Left ventricle myocardium inferior (tissue), 1 donor: Measurements from ENCODE around the gene STH. TPM values are rescaled to one million over a fixed set of nuclear protein-coding genes. Genes with fewer than 3 reads are reported as not detected.
"Not testable (repeated sequence)": the region's sequence is repeated elsewhere in the genome, so short reads cannot be mapped to it uniquely, and the experiment has no call there.

Experiments used
- DNase-seq: peaks from one replicate; pipeline ENCODE4 v3.0.0-alpha.2; 2020
- H3K27ac ChIP-seq: fragments of 200-600 bp; replicated peaks from 2 replicates; pipeline ENCODE4 v1.8.0; 2021
- H3K27me3 ChIP-seq: fragments of 200-600 bp; 2 replicates; pipeline ENCODE4 v1.8.0; 2021; ENCODE audit warnings: low read depth
- H3K36me3 ChIP-seq: fragments of 200-600 bp; 2 replicates; pipeline ENCODE4 v1.8.0; 2021
- H3K4me1 ChIP-seq: fragments of 200-600 bp; 2 replicates; pipeline ENCODE4 v1.8.0; 2021
- H3K4me3 ChIP-seq: fragments of 200-600 bp; 2 replicates; pipeline ENCODE4 v1.8.0; 2021; ENCODE audit warnings: mild to moderate bottlenecking, moderate library complexity
- H3K9me3 ChIP-seq: fragments of 200-600 bp; replicated peaks from 2 replicates; pipeline ENCODE4 v1.8.0; 2021
- intact Hi-C: fragments of 100-400 bp; cut with micrococcal nuclease; formaldehyde crosslinking; loops from one replicate; pipeline ENCODE4 v1.11.0; 2022
- total RNA-seq: library from RNA; stranded (reverse); fragmentation: NEBNext Ultra II Directional; extraction: Animal tissue kit (Norgen Biotek cat#: 25700); gene quantifications from one replicate; pipeline ENCODE4 v1.2.1, GENCODE V29; 2021
- TF ChIP-seq, protein P1 (sequence below): fragments of 200-600 bp; IDR thresholded peaks from 2 replicates; pipeline ENCODE4 v1.8.0; 2021; ENCODE audit warnings: antibody characterized with exemption, mild to moderate bottlenecking, borderline replicate concordance
- donor health status: DM: no; HTN: yes; CAD: no; lungs with severe emphysema.

STH gene
- total RNA-seq, 1 donor from 2014 or later, result not detected

GRCh38 chr17:46001390-46002310 is 2.6 kb downstream of the STH start:
- no peak overlapping the region for H3K27ac ChIP-seq
- H3K27me3 ChIP-seq, result no peaks in the 10 kb centered on the region
- no peak overlapping the region for H3K4me3 ChIP-seq
- no peaks in the 10 kb centered on the region for H3K9me3 ChIP-seq
- TF ChIP-seq, protein P1, sequence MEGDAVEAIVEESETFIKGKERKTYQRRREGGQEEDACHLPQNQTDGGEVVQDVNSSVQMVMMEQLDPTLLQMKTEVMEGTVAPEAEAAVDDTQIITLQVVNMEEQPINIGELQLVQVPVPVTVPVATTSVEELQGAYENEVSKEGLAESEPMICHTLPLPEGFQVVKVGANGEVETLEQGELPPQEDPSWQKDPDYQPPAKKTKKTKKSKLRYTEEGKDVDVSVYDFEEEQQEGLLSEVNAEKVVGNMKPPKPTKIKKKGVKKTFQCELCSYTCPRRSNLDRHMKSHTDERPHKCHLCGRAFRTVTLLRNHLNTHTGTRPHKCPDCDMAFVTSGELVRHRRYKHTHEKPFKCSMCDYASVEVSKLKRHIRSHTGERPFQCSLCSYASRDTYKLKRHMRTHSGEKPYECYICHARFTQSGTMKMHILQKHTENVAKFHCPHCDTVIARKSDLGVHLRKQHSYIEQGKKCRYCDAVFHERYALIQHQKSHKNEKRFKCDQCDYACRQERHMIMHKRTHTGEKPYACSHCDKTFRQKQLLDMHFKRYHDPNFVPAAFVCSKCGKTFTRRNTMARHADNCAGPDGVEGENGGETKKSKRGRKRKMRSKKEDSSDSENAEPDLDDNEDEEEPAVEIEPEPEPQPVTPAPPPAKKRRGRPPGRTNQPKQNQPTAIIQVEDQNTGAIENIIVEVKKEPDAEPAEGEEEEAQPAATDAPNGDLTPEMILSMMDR, result no peak
- H3K36me3 ChIP-seq, result no peaks in the 10 kb centered on the region
- intact Hi-C loops, result no loop called here
- no peak for DNase-seq
- H3K4me1 ChIP-seq, result peaks cover 17% of the 10 kb centered on the region

- Histone ChIP-seq H3K4me3 (no peak overlapping the region), H3K27me3 (no peaks in the 10 kb centered on the region), H3K9me3 (no peaks in the 10 kb centered on the region), H3K36me3 (no peaks in the 10 kb centered on the region), H3K27ac (no peak overlapping the region), H3K4me1 (peaks cover 17% of the 10 kb centered on the region)
- DNase-seq, result peak; percentile 49
- intact Hi-C loops, result no loop called here
- TF ChIP-seq, protein P1, result peak; percentile 97
Observed at GRCh38 chr17:46002311-46002972, 3.4 kb downstream of the STH start.

DNA sequence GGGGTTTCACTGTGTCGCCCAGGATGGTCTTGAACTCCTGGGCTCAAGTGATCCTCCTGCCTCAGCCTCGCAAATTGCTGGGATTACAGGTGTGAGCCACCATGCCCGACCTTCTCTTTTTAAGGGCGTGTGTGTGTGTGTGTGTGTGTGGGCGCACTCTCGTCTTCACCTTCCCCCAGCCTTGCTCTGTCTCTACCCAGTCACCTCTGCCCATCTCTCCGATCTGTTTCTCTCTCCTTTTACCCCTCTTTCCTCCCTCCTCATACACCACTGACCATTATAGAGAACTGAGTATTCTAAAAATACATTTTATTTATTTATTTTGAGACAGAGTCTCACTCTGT is 3.9 kb downstream of the STH start:
- H3K36me3 ChIP-seq, result no peaks in the 10 kb centered on the region
- H3K27ac ChIP-seq, result no peak overlapping the region
- intact Hi-C loops, result no loop called here
- no peaks in the 10 kb centered on the region for H3K27me3 ChIP-seq
- TF ChIP-seq, protein P1, result no peak
- peaks cover 17% of the 10 kb centered on the region for H3K4me1 ChIP-seq
- DNase-seq, result no peak
- no peaks in the 10 kb centered on the region for H3K9me3 ChIP-seq
- H3K4me3 ChIP-seq, result no peak overlapping the region

DNA sequence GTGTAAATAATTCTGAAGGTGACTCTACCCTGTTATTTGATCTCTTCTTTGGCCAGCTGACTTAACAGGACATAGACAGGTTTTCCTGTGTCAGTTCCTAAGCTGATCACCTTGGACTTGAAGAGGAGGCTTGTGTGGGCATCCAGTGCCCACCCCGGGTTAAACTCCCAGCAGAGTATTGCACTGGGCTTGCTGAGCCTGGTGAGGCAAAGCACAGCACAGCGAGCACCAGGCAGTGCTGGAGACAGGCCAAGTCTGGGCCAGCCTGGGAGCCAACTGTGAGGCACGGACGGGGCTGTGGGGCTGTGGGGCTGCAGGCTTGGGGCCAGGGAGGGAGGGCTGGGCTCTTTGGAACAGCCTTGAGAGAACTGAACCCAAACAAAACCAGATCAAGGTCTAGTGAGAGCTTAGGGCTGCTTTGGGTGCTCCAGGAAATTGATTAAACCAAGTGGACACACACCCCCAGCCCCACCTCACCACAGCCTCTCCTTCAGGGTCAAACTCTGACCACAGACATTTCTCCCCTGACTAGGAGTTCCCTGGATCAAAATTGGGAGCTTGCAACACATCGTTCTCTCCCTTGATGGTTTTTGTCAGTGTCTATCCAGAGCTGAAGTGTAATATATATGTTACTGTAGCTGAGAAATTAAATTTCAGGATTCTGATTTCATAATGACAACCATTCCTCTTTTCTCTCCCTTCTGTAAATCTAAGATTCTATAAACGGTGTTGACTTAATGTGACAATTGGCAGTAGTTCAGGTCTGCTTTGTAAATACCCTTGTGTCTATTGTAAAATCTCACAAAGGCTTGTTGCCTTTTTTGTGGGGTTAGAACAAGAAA is 5.1 kb downstream of the STH start:
- Histone ChIP-seq H3K9me3 (no peaks in the 10 kb centered on the region), H3K27me3 (no peaks in the 10 kb centered on the region), H3K36me3 (no peaks in the 10 kb centered on the region), H3K27ac (no peak overlapping the region), H3K4me1 (peaks cover 17% of the 10 kb centered on the region), H3K4me3 (no peak overlapping the region)
- TF ChIP-seq, protein P1, result no peak
- intact Hi-C loops, result no loop called here
- peak; percentile 50 for DNase-seq

DNA sequence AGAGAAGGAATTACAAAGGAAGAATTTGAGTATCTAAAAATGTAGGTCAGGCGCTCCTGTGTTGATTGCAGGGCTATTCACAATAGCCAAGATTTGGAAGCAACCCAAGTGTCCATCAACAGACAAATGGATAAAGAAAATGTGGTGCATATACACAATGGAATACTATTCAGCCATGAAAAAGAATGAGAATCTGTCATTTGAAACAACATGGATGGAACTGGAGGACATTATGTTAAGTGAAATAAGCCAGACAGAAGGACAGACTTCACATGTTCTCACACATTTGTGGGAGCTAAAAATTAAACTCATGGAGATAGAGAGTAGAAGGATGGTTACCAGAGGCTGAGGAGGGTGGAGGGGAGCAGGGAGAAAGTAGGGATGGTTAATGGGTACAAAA is 7.0 kb downstream of the STH start:
- DNase-seq, result not testable (repeated sequence)

More for the DNA sequence above, 7.0 kb downstream of the STH start:
- H3K27ac ChIP-seq, H3K4me3 ChIP-seq, H3K36me3 ChIP-seq, H3K9me3 ChIP-seq, intact Hi-C loops, H3K27me3 ChIP-seq: not testable (repeated sequence)
- peaks cover 17% of the 10 kb centered on the region for H3K4me1 ChIP-seq
